OCI-LY7 (cell line): ENCODE measurements around the gene RNF19B. TPM values are rescaled to one million over a fixed set of nuclear protein-coding genes. Genes with fewer than 3 reads are reported as not detected.

Experiments used
- Bru-seq: library from RNA; stranded (reverse); fragments of 400-500 nt; gene quantifications from one replicate; lab custom pipeline; 2021; lab: Mats Ljungman, UMichigan
- BruChase-seq, 2 experiments: library from RNA; stranded (reverse); fragments of 400-500 nt; gene quantifications; one replicate each; lab custom pipeline; 2021; lab: Mats Ljungman, UMichigan
- BruUV-seq: library from RNA; stranded (reverse); fragments of 400-500 nt; replicated peaks from 2 replicates; lab custom pipeline; 2021; lab: Mats Ljungman, UMichigan
- CTCF ChIA-PET: fragments of 300-600 bp; sonication (Branson Sonifier 250); formaldehyde crosslinking; loops from one replicate; lab custom pipeline; 2022; ENCODE audit warnings: antibody characterized with exemption; ENCODE audit not compliant: unreplicated experiment; lab: Charles Lee
- POLR2A ChIA-PET: fragments of 300-600 bp; sonication (Branson Sonifier 250); formaldehyde crosslinking; loops from one replicate; lab custom pipeline; 2022; ENCODE audit warnings: antibody characterized with exemption; lab: Charles Lee
- DNase-seq: peaks from one replicate; pipeline ENCODE4 v3.0.0-alpha.2; 2015; ENCODE audit warnings: low spot score
- H2AFZ ChIP-seq: fragments of 200-600 bp; sonication (generic), shearing (Covaris generic); 2 replicates; pipeline ENCODE4 v1.6.1; 2014; ENCODE audit warnings: mild to moderate bottlenecking, antibody characterized with exemption, low read length, moderate library complexity
- H3K27ac ChIP-seq: fragments of 200-600 bp; sonication (generic); 2 replicates; pipeline ENCODE4 v1.5.1; 2014; ENCODE audit warnings: mixed run types, low read depth, mild to moderate bottlenecking, moderate library complexity, low read length, inconsistent platforms; ENCODE audit not compliant: poor library complexity, severe bottlenecking
- H3K36me3 ChIP-seq: fragments of 200-600 bp; sonication (generic); 2 replicates; pipeline ENCODE4 v1.6.1; 2014; ENCODE audit warnings: mild to moderate bottlenecking, antibody characterized with exemption, low read length, moderate library complexity, mixed read lengths; ENCODE audit not compliant: insufficient read depth
- H3K4me1 ChIP-seq: fragments of 200-600 bp; sonication (generic); 2 replicates; pipeline ENCODE4 v1.5.1; 2014; ENCODE audit warnings: mild to moderate bottlenecking, low read length; ENCODE audit not compliant: insufficient read depth, poor library complexity, severe bottlenecking
- H3K4me2 ChIP-seq: fragments of 200-600 bp; sonication (generic); 2 replicates; pipeline ENCODE4 v1.6.1; 2014; ENCODE audit warnings: mild to moderate bottlenecking, low read length
- H3K4me3 ChIP-seq: fragments of 200-600 bp; sonication (generic); 2 replicates; pipeline ENCODE4 v1.5.1; 2014; ENCODE audit warnings: mild to moderate bottlenecking, low read depth, low read length; ENCODE audit not compliant: poor library complexity, severe bottlenecking
- H3K79me2 ChIP-seq: fragments of 200-600 bp; sonication (generic); 2 replicates; pipeline ENCODE4 v1.6.1; 2016; ENCODE audit warnings: low read depth, mild to moderate bottlenecking, low read length, moderate library complexity, mixed read lengths; ENCODE audit not compliant: insufficient read depth
- H3K9me2 ChIP-seq: fragments of 200-600 bp; sonication (generic); 2 replicates; pipeline ENCODE4 v1.6.1; 2016; ENCODE audit warnings: mild to moderate bottlenecking, low read length, mixed read lengths; ENCODE audit not compliant: insufficient read depth
- H3K9me3 ChIP-seq: fragments of 200-600 bp; sonication (generic); 2 replicates; pipeline ENCODE4 v1.6.1; 2014; ENCODE audit warnings: mild to moderate bottlenecking, mixed run types, low read length, mixed read lengths
- H4K20me1 ChIP-seq: fragments of 200-600 bp; sonication (generic); 2 replicates; pipeline ENCODE4 v1.6.1; 2014; ENCODE audit warnings: mild to moderate bottlenecking, antibody characterized with exemption, low read length, moderate library complexity, mixed read lengths; ENCODE audit not compliant: insufficient read depth
- CTCF ChIP-seq: fragments of 200-600 bp; sonication (generic); conservative IDR thresholded peaks from 2 replicates; pipeline ENCODE4 v1.5.1; 2014; ENCODE audit warnings: mild to moderate bottlenecking, antibody characterized with exemption, low read length, moderate library complexity, mixed read lengths
- EZH2phosphoT487 ChIP-seq: fragments of 200-600 bp; sonication (generic); IDR thresholded peaks from 2 replicates; pipeline ENCODE4 v1.6.1; 2018; ENCODE audit warnings: low read depth, borderline replicate concordance, mild to moderate bottlenecking, mixed run types, antibody characterized with exemption, low read length, moderate library complexity, mixed read lengths
- intact Hi-C: fragments of 100-400 bp; cut with micrococcal nuclease; formaldehyde crosslinking; loops from one replicate; pipeline ENCODE4 v1.10.0; 2022; ENCODE audit not compliant: unreplicated experiment
- long read RNA-seq: library from polyadenylated mRNA; stranded (forward); transcript quantifications from one replicate; pipeline ENCODE4 v2.0.0, GENCODE V29; 2022
- total RNA-seq, 2 experiments: library from RNA; depleted of rRNA in 1 of 2; stranded (reverse); fragments of >200 nt in 1 of 2; shearing (Covaris generic) in 1 of 2; gene quantifications; 2 replicates each; pipeline ENCODE4 v1.2.3, GENCODE V29; 2014 to 2022

Gene RNF19B
- total RNA-seq (2014; rRNA removed; shearing (Covaris generic)) (21.1 and 23.0 TPM in 2 replicates), total RNA-seq (2022) (33.6 and 36.8 TPM in 2 replicates), Bru-seq, nascent RNA (percentile 68 among the genes with signal in this experiment), BruChase-seq, experiment 1, labeled RNA remaining after a 6-hour chase (percentile 76 among the genes with signal in this experiment), BruChase-seq, experiment 2, labeled RNA remaining after a 2-hour chase (percentile 77 among the genes with signal in this experiment)
- long read RNA-seq, transcript RNF19B-201 (9 exons, 2,334 nt), result major isoform, 23 of 33 reads
- long read RNA-seq, partial matches to known transcripts, result 1 of 33 reads
- long read RNA-seq, other reads (novel, unspliced or antisense), result 5 of 33 reads

DNA sequence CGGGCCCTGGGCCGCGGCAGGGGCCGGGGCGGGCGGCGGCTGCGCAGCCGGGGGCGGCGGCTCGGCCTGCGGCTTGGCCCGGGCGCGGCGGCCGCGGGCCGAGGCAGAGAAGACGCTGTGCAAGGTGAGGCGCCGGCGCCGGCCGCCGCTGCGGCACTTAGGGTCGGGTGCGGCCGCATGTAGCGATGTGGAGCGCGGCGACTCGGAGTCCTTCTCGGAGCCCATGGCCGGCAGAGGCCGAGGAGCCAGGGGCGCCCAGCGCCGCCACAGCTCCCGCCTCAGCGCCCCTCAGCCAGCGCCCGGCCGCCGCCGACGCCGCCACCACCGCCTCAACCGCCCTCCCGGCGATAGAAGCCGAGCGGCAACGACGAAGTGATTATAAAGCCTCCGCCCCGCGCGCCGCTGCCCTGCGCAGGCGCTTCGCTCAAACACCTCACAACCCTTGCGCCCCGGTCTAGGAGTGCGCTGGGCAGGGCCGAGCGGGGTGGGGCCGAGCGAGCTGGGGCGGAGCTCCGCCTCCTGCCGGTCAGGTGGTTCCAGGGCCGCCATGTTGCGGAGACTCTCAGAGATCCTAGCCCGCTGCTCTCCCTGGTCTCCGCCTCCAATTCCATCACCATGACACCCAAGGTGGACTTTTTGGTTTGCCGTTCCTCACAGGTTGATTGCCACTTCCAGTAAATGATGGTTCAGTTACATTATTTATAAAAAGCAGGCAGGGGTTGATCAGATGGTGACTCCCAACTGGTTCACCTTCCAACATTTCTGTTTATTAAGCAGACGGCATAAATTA is at the start of gene RNF19B:
Gene RNF19B, minus strand, starts transcription at position 349 of the 790 bp plus-strand sequence. Its CDS starts 124 bp downstream, at position 225.
- peak; percentile 97 for DNase-seq
- Histone ChIP-seq H3K4me2 (peak within 1 kb of the TSS; percentile 83), H4K20me1 (peaks cover 9% of the 10 kb centered on the region; the same call in 1 of the 2 replicates), H3K9me2 (no peaks in the 10 kb centered on the region), H3K9me3 (no peaks in the 10 kb centered on the region), H3K4me1 (peaks cover 21% of the 10 kb centered on the region), H3K27ac (peak within 1 kb of the TSS; percentile 67), H2AFZ (peak within 1 kb of the TSS; percentile 84), H3K36me3 (no peaks in the 10 kb centered on the region), H3K4me3 (peak within 1 kb of the TSS; percentile 96), H3K79me2 (peaks cover 44% of the 10 kb centered on the region)
- BruUV-seq, result no TSS peak
- ChIA-PET POLR2A (interaction anchor here (0.6 to 2.2 kb wide), 14 partner anchors 9 to 902 kb away, joined by 3 to 17 read pairs (median 4); no protein-coding TSS in a partner anchor), CTCF (no interaction called here)
- intact Hi-C loops, result loop anchor here (1.0 to 5.0 kb wide), 2 partner anchors 73 to 147 kb away; partner anchors contain the start of genes S100PBP and YARS1
- TF ChIP-seq CTCF, result no peak
- no peak for TF ChIP-seq EZH2phosphoT487

DNA sequence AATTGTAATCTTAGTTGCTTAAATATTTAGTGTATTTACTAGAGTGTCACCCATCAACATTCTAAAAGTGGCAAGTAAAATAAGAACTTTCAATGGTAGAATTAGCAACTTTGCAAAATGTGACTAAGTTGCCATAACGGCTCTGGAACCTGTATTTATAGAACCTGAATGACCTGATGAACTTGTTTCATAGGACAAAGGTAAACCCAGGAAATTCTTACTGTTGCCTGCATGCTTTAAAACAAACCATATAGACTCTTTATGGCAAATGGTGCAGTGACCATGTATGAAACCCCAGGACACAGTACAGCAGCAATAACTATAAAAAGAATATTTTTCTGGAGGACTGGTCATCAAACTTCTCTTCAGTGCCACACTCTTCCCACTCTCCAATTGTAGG is 49.2 kb upstream of the RNF19B start:
- H3K36me3 ChIP-seq, result peaks cover 82% of the 10 kb centered on the region
- no peaks in the 10 kb centered on the region for H4K20me1 ChIP-seq
- TF ChIP-seq EZH2phosphoT487, result no peak
- no peak for TF ChIP-seq CTCF
- POLR2A ChIA-PET, result no interaction called here
- DNase-seq, result no peak
- no TSS peak for BruUV-seq
- no peak overlapping the region for H3K4me3 ChIP-seq
- no peaks in the 10 kb centered on the region for H3K9me3 ChIP-seq
- H3K27ac ChIP-seq, result no peak overlapping the region
- H2AFZ ChIP-seq, result no peak overlapping the region
- H3K9me2 ChIP-seq, result no peaks in the 10 kb centered on the region
- intact Hi-C loops, result no loop called here
- H3K4me1 ChIP-seq, result no peaks in the 10 kb centered on the region
- H3K4me2 ChIP-seq, result no peak overlapping the region
- CTCF ChIA-PET, result no interaction called here
- H3K79me2 ChIP-seq, result no peaks in the 10 kb centered on the region
